Erythroblast (primary cell): Measurements from ENCODE around the gene SARS1.

Source experiments
- DNase-seq, 2 experiments: peaks; one replicate each; lab custom pipeline; 2025; lab: John Stamatoyannopoulos, UW
- GATA1 ChIP-seq: IDR thresholded peaks from 2 replicates; pipeline ENCODE4 v1.6.1; 2011; ENCODE audit warnings: low read depth, mild to moderate bottlenecking, control low read depth, low read length, moderate library complexity
- POLR2A ChIP-seq: IDR thresholded peaks from 2 replicates; pipeline ENCODE4 v1.6.1; 2011; ENCODE audit warnings: mild to moderate bottlenecking, low read length

The SARS1 gene

DNA sequence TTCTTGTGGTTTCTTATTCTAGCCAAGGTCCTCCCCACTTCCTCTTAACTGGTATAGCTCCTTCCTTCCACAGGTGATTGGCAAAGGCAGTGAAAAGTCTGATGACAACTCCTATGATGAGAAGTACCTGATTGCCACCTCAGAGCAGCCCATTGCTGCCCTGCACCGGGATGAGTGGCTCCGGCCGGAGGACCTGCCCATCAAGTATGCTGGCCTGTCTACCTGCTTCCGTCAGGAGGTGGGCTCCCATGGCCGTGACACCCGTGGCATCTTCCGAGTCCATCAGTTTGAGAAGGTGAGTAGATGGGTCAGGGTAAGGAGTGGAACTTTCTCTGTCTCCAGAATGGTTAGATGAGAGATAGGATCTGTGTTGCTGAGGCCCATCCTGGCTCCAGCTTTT, 21.4 kb downstream of the SARS1 start:
- DNase-seq: no peak
- no peak for TF ChIP-seq GATA1
- TF ChIP-seq POLR2A: no peak

GRCh38 chr1:109237512-109237911, 23.8 kb downstream of the SARS1 start:
- TF ChIP-seq GATA1 (no peak), POLR2A (no peak)
- no peak for DNase-seq

DNA sequence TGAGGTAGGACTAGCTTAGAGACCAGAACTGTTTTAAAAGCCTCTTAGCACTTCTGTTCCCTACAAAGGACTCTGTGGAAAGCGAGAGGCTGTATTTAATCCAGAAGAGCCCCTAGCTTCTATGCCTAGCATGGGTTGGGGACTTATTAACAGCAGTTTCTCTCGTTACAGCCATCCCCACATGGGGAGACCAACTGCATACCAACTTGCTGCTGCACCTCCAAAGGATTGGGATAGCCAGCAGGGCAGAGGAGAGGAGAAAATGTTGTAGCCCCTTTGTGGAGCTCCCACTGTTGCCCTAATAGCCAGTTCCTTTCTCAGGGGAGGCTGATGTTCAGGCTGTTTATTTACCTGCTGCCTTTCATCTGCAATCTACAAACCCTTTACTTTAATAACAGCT, 24.7 kb downstream of the SARS1 start:
- DNase-seq: no peak
- no peak for TF ChIP-seq GATA1
- no peak for TF ChIP-seq POLR2A

DNA sequence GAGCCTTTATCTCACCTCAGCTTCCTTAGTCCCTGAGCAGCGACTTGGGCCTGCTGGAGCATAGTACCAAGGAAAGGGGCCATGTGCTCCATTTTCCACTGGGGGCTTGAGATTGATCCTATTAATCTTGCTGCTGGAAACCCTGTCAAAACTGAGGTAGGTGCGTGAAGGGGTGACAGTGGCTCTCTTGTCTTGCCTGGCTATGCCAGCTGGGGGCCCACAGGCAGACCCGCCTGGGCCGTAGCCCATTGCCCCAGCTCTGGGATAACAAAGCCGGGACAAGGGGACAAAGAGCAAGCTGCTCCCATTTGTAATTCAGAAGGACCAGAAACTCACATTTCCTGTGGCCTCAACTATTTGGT, 25.3 kb downstream of the SARS1 start:
- no peak for DNase-seq
- TF ChIP-seq GATA1 (no peak), POLR2A (no peak)

DNA sequence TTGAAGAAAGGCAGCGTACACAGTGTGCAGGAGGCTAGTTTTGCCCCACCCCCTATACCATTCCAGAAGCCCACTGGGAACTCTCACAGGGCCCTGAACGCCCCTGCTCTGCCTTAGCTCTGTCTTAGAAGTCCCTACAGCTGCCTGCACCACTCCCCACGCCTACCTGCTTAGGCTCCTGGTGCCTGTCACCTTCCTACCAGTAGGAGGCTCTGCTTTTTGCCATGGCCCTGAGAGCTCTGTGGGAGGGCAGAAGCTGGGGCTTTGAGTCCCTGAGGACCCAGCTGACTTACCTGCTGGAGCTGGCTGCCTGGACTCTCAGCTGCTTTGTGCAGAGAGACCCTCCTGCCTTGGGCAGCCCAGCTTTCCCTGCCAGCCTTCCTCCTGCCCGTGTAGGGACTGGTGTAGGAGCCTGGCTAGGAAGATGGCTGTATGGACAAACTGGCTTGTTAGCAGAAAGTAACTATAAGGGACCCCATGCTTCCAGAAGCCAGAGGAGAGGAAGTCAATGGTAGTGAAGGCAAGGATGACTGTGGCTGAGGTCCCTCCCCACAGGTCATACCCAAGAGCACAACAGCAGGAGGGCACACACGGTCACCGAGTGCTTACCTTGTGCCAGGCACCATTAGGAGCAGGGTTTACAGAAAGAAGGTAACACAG, 25.8 kb downstream of the SARS1 start:
- no peak for TF ChIP-seq GATA1
- TF ChIP-seq POLR2A: no peak
- DNase-seq: peak; percentile 45 to 47

DNA sequence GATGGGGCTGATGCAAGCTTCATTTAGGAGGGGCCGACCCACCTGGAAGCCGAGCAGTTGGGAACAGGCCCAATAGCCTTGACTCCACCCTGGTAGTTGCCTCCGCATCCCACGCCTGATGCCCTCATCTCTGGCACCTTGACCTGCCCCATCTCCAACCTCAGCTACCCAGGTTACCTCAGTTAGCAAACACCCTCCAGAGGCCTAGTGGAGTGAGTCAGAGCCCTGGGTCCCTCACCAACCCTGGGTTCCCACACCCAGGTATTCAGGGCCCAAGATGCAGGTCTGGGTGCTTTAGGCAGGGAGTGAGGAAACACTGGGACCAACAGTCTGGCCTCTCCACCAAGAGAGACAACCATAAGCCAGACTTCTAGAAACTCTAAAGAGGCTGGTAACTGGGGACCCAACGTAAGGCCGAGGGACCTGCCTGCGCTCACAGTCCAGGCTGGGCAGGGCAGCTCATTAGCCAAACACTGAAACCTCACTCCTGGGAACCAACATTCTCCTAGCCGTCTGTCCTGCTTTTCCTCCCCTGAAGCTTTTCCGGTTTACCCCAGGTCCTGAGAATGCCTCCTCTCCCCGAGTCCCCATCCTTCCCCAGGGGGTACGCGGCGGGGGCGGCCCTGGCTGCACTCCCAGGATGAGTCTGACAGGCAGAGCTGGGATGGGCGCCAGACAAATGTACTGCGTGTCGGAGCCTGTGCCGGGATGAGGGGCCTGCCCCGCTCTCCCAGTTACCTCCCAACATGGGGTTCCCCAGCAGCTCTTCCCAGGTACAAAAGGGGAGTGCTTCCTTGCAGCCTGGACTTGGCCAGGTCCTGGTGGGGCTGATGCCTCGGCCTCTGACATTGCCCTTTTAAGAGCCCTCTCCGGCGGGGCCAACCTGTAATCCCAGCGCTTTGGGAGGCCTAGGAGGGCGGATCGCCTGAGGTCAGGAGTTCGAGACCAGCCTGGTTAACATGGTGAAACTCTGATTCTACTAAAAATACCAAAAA, 26.7 kb downstream of the SARS1 start:
- TF ChIP-seq GATA1 (no peak), POLR2A (no peak)

DNA sequence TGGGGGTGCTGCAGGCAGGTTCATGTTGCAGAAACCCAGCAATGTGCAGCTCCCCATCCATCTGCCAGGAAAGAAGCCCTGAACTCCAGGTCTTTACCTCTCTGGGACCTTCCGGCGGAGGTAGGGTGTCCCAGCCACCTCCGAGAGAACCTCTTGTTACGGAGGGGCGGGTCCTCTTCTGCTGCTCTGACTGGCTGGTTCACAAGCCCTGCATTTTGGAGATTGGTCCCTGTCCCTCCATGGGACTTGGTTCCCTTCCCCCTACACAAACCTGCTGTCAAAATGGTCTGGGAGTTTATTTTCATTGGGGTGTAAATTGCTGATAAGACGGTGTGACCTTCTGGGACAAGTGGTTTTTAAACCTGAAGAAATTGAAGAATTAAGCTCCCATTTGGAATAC, 27.6 kb downstream of the SARS1 start:
- no peak for TF ChIP-seq POLR2A
- no peak for TF ChIP-seq GATA1

More for the DNA sequence above, 26.7 kb downstream of the SARS1 start:
- DNase-seq: peak; percentile 14 to 23

GRCh38 chr1:109241841-109242345, 28.2 kb downstream of the SARS1 start:
- no peak for TF ChIP-seq GATA1
- no peak for DNase-seq

More for the DNA sequence above, 27.6 kb downstream of the SARS1 start:
- peak; percentile 17 to 26 for DNase-seq

DNA sequence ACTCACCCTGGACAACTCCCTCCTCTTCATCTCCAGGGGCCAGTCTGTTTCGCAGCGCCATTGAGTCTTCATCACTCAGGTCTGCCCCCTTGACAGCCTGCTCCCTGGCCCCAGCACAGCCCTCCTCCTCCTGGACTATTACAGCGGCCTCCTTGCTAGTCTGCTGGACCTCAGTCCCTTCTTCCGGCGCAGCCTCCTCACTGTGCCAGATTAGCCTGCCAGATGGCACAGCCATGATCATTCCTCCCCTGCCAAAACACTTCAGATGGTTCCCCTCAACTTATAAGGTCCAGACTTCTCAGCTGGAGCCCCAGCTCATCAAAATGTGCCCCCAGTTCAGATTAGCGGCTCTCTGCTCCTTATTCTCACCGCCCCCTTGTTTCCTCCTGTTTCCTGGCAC, 28.7 kb downstream of the SARS1 start:
- DNase-seq: no peak
- TF ChIP-seq POLR2A: no peak
- no peak for TF ChIP-seq GATA1

DNA sequence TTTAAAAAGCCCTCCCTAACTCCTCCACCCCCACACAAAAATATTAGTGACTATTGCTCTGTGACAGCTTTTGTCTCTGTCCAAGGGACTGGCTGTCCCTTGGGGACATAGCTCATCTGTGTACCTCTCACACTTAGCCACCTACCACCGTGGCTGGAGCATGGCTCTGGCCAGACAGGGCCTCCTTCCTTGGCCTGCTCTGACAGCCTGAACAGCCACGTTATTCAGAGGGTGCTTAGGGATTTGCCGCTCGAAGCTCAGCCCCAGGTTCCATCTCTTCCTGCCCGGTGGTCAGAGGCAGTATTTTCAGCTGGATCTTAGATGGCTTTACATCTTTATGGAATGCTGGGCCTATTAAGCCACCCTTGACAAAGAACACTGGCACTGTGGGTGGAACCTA, 29.5 kb downstream of the SARS1 start:
- no peak for DNase-seq
- no peak for TF ChIP-seq GATA1
- TF ChIP-seq POLR2A: no peak

DNA sequence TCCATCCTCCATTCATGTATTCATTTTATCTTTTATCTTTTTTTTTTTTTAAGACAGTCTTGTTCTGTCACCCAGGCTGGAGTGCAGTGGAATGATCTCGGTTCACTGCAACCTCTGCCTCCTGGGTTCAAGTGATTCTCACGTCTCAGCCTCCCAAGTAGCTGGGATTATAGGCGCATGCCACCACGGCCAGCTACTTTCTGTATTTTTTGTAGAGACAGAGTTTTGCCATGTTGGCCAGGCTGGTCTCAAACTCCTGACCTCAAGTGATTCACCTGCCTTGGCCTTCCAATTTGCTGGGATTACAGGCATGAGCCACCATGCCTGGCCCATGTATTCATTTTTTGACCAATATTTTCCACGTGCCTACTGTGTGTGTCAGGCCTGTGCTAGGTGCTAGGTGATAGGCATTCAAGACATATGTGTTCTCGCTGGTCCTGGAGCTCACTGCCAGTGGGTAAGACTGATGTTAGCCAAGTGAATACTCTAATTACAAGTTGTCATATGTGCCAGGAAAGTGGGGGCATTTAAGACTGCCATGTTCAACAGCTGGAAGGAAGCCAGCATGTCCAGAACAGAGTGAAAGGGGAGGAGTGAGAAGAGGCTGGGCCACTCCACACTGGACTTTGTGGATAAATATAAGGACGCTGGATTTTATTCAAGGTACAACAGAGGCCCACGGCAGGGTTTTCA, 30.3 kb downstream of the SARS1 start:
- DNase-seq: no peak
- TF ChIP-seq POLR2A: no peak
- TF ChIP-seq GATA1: no peak

- TF ChIP-seq POLR2A: no peak
- no peak for TF ChIP-seq GATA1
- no peak for DNase-seq
Measured at GRCh38 chr1:109246141-109246551, 32.4 kb downstream of the SARS1 start.
